Uterus (tissue), 2 donors: Measurements from ENCODE around the gene ITGA6.

ENCODE experiments used
- CTCF ChIP-seq, 4 experiments: fragments of 200-600 bp in 2 of 4; fragments of 450-650 bp in 2 of 4; sonication (generic) in 2 of 4; IDR thresholded peaks; one replicate each; pipeline ENCODE4 v1.5.1; 2016 to 2019; ENCODE audit warnings: antibody characterized with exemption in 4 of 4, mild to moderate bottlenecking in 2 of 4, moderate library complexity in 1 of 4
- POLR2A ChIP-seq, 2 donors: fragments of 450-650 bp; IDR thresholded peaks; one replicate each; pipeline ENCODE4 v1.6.1; 2016; ENCODE audit warnings: antibody characterized with exemption in 2 of 2, mild to moderate bottlenecking in 1 of 2, moderate library complexity in 1 of 2

GRCh38 chr2:172464400-172465129 lies 37.2 kb downstream of the ITGA6 start:
- no peak for TF ChIP-seq CTCF (IDR thresholded peaks at IDR 0.05)
- no peak for TF ChIP-seq POLR2A (IDR thresholded peaks at IDR 0.05)
